Activated T-helper 1 cell treated with Interleukin-2 at 50 U/mL for 16 hours (primary cell): Measurements from ENCODE around the gene CASP8.
"Not testable (repeated sequence)": the region's sequence is repeated elsewhere in the genome, so short reads cannot be mapped to it uniquely, and the experiment has no call there.

Experiments used
- DNase-seq: peaks from one replicate; pipeline ENCODE4 v3.0.0-alpha.2; 2020; ENCODE audit warnings: low read depth

CASP8 gene

GRCh38 chr2:201260302-201260800 lies at the start of gene CASP8:
CASP8 (plus strand) TSS chr2:201260536; CDS start chr2:201266487, 5,951 bp downstream.
- DNase-seq: peak; percentile 60

DNA sequence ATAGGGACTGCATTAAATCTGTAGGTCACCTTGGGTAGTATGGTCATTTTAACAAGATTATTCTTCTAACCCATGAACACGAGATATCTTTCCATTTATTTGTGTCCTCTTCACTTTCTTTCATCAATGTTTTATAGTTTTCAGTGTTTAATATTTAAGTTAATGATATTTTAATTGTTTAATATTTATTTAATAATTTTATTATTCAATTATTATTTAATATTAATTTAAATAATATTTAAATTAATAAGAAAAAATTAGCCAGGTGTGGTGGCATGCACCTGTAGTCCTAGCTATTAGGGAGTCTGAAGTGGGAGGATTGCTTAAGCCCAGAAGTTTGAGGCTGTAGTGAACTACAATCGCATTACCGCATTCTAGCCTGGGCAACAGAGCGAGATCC lies 44.4 kb upstream of the CASP8 start:
- no peak for DNase-seq

DNA sequence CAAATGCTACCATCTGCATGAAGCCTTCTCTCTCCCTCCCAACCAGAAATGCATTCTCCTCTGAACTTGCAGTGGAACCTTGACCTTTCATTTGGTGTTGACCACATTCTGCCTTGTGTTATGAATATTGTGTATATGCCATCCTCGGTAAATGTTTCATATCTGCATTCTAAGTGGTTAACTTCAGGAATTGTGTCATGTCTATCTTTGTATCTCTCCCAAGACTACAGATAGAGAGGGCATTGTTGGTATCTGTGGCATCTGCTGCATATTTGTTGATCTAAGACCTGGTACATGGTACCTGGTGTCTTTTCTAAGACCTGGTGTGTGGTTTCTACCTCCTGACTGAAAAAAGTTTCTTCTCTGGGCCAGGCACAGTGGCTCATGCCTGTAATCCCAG lies 43.4 kb upstream of the CASP8 start:
- DNase-seq: no peak

DNA sequence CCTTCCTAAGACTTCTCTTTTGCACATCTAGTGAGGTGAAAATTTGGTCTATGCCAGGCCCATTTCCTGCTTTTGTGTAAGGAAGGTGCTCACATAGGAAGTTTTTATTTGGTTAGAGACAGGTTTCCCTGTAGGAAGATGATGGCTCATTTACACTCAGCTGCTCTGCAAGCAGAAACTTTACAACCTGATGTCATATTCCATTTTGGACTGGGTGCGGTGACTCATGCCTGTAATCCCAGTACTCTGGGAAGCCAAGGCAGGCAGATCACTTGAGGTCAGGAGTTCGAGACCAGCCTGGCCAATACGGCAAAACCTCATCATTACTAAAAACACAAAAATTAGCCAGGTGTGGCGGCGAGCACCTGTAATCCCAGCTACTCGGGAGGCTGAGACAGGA lies 41.6 kb upstream of the CASP8 start:
- no peak for DNase-seq

DNA sequence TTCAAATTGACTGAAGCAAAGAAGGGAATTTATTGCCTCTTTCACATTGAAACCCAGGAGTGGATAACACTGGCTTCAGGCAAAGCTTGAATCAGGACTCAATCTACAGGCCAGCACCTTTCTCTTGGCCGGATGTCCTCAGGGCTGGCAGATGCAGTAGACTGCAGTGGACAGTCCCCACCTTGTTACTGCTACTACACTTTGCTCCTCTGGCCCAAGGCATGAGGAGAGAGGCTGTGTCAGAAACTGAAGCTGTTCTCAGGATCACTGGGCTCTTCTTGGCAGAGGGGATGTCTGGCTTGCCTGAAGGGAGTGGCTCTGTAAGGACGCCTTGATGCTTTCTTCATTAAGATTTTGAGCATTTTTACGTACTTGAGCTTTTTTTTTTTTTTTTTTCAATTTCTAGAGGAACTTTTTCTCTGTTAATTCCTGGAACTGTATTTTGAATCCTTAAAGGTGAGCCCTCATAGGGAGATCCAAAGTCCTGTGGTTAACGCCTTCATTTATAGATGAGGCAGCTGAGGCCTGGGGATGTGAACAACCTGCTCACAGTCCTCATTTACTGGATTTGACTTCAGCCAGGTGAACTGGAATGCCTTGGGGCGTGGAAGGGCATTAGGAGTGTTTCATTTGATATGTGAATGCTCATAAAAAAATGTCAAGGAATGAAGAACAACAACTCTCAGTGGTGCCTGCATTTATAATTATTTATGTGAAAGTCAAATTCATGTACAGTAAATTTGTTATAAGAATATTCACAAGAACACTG lies 40.8 kb upstream of the CASP8 start:
- no peak for DNase-seq

DNA sequence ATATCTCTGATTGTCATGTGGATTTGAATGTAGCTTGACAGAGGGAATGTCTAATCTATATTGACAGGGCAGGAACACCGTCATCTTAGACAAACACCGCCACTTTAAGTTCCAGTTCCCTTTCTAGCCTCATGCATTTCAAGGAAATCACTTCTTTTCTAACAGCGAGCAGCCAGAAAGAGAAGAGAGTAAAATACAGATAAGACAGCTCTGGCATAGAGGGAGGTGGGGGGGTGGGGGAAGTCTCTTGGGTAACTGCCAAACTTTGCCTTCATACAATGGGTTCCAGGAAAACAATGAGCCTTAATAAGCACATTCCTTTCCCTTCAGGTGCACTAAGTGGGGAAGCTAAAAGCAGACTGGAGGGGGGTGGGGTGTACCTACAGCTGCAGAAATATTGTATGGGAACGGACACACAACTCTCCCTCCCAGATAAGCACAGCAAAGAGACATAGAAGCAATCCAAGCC lies 40.2 kb upstream of the CASP8 start:
- no peak for DNase-seq

DNA sequence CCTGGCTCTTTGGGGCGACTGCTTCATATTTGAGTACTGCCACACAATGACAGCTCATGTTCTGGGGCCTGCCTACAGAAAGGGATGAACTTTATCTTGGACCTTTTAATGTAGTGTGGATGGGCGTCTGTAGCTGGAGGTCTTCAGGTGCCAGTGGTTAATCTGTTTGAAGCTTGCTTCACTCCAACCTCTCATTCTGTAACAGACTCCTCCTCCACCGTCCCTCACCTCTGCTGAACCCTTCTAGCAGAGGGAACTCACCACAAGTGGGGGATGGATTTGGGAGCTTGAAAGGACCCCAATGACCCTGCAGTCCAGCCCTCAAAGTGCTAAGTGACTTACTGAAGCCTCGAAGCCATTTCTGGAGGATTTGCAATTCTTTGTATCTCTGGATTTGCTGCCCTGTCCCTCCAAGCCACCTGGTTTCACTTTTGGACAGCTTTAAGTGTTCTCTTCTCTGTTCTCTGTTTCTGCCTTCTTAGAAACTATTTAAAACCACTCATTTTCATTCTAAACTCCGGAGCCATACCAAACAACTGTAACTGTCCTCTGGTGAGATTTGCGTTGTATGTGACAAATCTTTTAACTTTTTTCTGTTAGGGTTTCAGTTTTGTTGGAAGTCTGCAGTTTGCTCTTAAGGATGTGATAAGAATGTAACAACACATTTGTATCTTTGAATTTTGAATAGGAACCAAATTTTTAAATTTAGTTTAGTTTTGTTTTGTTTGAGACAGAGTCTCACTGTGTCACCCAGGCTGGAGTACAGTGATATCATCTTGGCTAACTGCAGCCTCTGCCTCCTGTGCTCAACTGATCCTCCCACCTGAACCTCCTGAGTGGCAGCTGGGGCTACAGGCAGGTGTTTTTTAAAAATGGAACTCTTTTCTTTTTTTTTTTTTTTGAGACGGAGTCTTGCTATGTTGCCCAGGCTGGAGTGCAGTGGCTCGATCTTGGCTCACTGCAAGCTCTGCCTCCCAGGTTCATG lies 37.0 kb upstream of the CASP8 start:
- DNase-seq: no peak

DNA sequence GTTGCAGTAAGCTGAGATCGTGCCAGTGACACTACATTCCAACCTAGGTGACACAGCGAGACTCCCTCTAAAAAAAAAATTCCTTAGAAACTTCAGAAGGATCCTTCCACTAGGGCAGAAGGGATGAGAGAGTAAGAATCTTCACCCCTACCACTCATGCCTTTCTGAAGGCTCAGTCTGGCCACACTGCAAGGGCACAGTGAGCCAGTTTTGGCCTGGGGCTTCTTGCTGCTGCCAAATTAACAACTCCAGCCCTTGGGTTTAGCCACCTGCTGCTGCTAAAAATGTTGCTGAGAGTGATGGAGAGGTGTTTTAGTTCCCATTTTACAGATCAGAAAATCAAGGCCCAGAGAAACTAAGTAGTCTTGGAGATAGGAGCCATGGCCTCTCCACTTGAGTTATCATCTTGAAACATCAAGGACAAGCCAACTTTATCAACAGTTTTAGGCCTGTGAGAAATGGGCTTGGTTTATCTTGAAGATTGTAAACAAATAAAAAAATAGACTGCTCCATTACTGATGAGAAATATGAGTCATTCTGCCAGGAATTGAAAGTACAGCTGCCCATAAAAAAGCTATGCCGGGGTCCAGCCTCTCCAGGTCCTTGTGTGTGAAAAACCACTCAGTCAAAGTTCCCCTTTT lies 31.9 kb upstream of the CASP8 start:
- no peak for DNase-seq

GRCh38 chr2:201228912-201229290 lies 31.4 kb upstream of the CASP8 start:
- DNase-seq: no peak

DNA sequence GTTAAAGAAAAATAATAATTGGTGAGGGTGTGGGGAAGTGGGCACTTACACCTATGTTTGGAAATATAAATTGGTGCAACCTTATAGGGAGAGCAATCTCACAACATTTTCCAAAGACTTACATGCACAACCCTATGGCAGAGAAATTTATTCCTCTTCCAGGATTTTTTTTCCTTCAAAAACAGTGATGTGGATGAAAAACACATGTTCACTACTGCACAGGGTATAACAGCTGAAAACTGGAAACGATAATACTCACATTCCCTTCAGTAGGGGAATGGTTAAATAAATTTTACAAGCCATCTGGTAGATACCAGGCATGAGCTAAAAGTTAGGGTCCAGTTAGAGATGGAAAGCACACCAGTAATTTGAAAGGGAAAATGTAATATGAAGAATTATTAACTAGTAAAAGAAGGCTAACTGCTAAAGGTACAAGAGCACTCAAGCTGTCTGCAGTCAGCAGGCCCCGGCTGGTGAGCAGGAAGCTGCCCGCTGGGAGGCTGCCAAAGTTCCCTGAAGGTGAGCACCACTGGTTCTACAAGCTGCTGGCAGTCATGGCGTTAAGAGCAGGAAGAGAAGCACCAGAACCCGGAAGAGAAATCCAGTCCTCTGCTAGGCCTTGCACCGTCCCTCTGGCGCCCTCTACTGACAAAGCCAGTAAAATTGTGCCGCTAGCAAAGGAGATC lies 28.4 kb upstream of the CASP8 start:
- peak; percentile 78 for DNase-seq

- no peak for DNase-seq
These were observed 27.9 kb upstream of the CASP8 start for GRCh38 chr2:201232467-201232815.

DNA sequence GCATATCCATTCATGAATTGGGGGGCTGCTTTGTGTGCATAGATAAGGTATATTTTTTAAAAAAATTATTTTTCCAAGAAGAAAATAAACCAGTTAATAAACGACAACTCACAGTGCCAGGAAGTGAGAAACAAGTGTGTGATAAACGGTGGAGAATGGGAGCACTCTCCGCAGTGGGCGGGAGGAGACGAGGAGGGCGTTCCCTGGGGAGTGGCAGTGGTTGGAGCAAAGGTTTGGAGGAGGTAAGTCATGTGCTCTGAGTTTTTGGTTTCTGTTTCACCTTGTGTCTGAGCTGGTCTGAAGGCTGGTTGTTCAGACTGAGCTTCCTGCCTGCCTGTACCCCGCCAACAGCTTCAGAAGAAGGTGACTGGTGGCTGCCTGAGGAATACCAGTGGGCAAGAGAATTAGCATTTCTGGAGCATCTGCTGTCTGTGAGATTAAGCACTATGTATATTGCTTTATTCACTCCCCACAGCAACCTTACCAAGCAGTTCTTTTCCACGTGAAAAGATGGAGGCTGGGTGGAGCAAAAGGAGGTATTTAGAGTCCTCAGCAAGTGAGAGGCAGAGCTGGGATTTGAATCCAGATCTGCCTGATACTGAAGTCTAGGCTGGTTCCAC lies 27.0 kb upstream of the CASP8 start:
- DNase-seq: peak; percentile 72

GRCh38 chr2:201233812-201234662 lies 26.3 kb upstream of the CASP8 start:
- DNase-seq: no peak

- DNase-seq: no peak
These were observed 25.6 kb upstream of the CASP8 start for GRCh38 chr2:201234663-201235135.

- no peak for DNase-seq
These were observed 24.2 kb upstream of the CASP8 start for GRCh38 chr2:201235860-201236811.

DNA sequence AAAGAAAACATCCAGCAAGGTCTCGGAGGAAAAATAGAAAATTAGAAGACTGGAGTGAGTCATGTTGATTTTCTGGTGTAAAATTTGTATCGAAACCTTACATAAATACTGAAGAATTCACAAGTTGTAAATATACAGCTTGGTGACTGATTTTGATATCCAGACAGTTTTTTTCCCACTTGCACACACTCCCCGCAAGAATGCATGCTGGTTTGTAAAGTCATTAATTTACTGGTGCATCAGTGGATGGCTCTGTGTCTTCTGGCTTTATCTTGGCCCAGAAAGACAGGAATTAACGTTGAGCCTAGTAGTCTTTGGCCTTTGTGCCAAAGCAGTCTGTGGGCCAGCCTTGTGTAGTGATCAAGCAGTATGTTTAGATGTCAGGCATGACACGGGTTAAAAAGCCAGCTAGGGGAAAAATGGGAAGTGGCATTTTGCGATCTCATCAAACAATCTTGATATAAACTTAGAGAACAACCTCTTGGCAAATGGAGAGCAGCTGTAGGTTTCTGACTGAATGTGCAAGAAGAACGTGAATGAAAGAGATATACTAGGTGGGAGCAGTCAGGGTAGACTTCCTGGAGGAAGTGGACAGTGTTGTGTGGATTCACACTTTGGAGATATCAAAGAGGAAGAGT lies 22.7 kb upstream of the CASP8 start:
- DNase-seq: no peak

- DNase-seq: not testable (repeated sequence)
These were observed 21.0 kb upstream of the CASP8 start for GRCh38 chr2:201239167-201239935.
